SK-N-SH (cell line): Measurements from ENCODE around the gene LTV1.

Experiments
- CHD2 ChIP-seq: fragments of 150-350 bp; IDR thresholded peaks from 2 replicates; pipeline ENCODE4 v1.6.1; 2018; ENCODE audit warnings: low read length; ENCODE audit not compliant: partially characterized antibody
- CTCF ChIP-seq: fragments of 200-600 bp; sonication (generic); IDR thresholded peaks from 2 replicates; pipeline ENCODE4 v1.6.1; 2017; ENCODE audit warnings: antibody characterized with exemption, mild to moderate bottlenecking, moderate library complexity
- EP300 ChIP-seq, 2 experiments: IDR thresholded peaks; 2 replicates each; pipeline versions ENCODE4 v1.4.0 to v1.6.1; 2012; ENCODE audit warnings: borderline replicate concordance in 1 of 2, low read depth in 1 of 2, low read length in 1 of 2
- MEF2A ChIP-seq: IDR thresholded peaks from 2 replicates; pipeline ENCODE4 v1.4.0; 2012; ENCODE audit warnings: low read depth, borderline replicate concordance
- RAD21 ChIP-seq: IDR thresholded peaks from 2 replicates; pipeline ENCODE4 v1.6.1; 2012; ENCODE audit warnings: mild to moderate bottlenecking, low read length
- RCOR1 ChIP-seq: fragments of 150-350 bp; IDR thresholded peaks from 2 replicates; pipeline ENCODE4 v1.6.1; 2017; ENCODE audit warnings: antibody characterized with exemption, low read length
- TCF12 ChIP-seq: IDR thresholded peaks from 2 replicates; pipeline ENCODE4 v1.4.0; 2012
- YY1 ChIP-seq: IDR thresholded peaks from 2 replicates; pipeline ENCODE4 v1.4.0; 2012; ENCODE audit warnings: low read depth, mild to moderate bottlenecking

DNA sequence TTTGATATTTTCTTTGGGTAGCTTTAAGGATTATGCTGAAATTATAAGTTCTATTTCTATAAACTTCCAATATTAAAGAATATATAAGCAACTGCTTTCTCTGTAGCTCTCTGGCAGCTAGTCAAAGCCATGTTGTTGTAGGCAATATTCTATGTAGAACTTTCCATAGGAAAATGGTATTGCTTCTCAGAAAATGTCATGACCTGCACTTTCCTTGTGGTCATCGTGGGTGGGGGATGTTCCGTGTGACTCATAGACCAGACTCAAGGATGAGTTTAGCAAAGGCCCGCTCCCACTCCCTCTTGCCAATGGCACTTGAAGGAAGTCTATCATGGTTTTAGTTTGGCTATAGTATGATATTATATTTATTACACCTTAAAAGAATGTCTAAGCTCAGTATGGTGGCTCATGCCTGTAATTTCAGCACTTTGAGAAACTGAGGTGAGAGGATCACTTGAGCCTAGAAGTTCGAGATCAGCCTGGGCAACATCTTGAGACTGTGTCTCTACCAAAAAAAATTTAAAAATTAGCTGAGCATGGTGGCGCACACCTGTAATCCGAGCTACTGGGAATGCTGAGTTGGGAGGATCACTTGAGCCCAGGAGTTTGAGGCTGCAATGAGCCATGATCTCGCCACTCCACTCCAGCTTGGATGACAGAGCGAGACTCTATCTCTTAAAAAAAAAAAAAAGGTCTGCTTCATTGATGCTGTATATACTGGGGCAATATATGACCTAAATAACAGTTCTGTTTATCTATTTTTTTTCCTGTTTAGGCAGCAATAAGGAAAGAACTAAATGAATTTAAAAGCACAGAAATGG, 36.6 kb upstream of the LTV1 start:
- no peak for TF ChIP-seq RCOR1
- no peak for TF ChIP-seq RAD21
- no peak for TF ChIP-seq CHD2
- TF ChIP-seq MEF2A, result no peak
- no peak for TF ChIP-seq CTCF
- TF ChIP-seq TCF12, result no peak
- TF ChIP-seq EP300 (IDR thresholded peaks at IDR 0.05; ENCODE audit: borderline replicate concordance in 1 of 2, low read depth in 1 of 2, low read length in 1 of 2), result no peak
- TF ChIP-seq YY1, result no peak
